Measurements from ENCODE around the gene GUK1. TPM values are rescaled to one million over a fixed set of nuclear protein-coding genes. Genes with fewer than 3 reads are reported as not detected.

GUK1 gene
- total RNA-seq, 1 donor = 278 TPM

DNA sequence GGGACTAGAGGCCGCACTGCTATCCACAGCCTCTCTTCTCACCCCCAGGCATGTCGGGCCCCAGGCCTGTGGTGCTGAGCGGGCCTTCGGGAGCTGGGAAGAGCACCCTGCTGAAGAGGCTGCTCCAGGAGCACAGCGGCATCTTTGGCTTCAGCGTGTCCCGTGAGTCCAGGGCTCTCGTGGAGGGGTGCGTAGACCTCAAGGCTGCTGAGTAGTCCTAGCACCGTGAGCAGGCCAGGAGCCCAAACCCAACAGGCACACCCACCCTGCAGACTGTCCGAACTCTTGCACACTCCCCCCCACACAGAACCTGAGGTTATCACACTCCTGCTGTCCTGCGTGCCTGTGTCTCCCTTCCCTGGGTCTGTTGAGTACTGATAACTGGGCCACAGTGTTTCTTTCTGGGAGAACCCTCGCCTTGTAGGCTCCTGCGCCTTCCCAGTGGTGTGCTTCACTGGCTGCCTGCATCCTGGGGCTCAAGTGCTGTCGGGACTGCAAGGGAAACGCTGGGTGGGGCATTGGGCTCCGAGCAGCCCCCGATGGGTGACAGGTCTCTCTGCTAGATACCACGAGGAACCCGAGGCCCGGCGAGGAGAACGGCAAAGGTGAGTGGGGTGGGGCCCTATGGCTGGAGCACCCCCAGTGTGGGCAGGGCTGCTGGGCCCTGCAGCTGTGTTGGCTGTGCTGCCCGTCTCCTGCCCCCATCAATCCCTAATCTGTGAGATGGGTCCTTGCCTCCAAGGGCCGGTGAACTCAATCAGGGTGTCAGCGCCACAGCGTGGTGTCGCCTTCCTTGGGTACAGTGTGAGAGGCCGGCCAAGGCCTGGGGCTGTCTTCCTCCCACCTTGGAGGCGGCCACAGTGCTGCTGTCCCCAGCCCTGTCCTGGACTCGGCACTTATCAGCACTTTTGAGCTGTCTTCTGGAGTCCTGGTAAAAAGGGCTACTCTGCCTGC lies 5.7 kb downstream of the GUK1 start:
- Histone ChIP-seq H3K79me2 (ENCODE audit: insufficient read depth, low read length) (peaks cover 94% of the 10 kb centered on the region), H3K27ac (ENCODE audit: low read depth, low read length) (no peak overlapping the region), H4K20me1 (ENCODE audit: insufficient read depth, low read length) (peaks cover 64% of the 10 kb centered on the region), H3K4me3 (ENCODE audit: insufficient read depth, low read length) (no peak overlapping the region), H3K4me1 (ENCODE audit: insufficient read depth, low read length) (peaks cover 31% of the 10 kb centered on the region), H2AFZ (ENCODE audit: low read length) (no peak overlapping the region), H3K9me3 (ENCODE audit: low read depth, low read length) (no peaks in the 10 kb centered on the region), H3K36me3 (ENCODE audit: insufficient read depth, low read length) (peaks cover 8% of the 10 kb centered on the region), H3K27me3 (ENCODE audit: insufficient read depth, low read length) (no peaks in the 10 kb centered on the region), H3K4me2 (ENCODE audit: insufficient read depth, low read length) (no peak overlapping the region)
- DNase-seq (ENCODE audit: insufficient read length, low spot score, missing footprints) = peak; percentile 84
- TF ChIP-seq, protein P1, sequence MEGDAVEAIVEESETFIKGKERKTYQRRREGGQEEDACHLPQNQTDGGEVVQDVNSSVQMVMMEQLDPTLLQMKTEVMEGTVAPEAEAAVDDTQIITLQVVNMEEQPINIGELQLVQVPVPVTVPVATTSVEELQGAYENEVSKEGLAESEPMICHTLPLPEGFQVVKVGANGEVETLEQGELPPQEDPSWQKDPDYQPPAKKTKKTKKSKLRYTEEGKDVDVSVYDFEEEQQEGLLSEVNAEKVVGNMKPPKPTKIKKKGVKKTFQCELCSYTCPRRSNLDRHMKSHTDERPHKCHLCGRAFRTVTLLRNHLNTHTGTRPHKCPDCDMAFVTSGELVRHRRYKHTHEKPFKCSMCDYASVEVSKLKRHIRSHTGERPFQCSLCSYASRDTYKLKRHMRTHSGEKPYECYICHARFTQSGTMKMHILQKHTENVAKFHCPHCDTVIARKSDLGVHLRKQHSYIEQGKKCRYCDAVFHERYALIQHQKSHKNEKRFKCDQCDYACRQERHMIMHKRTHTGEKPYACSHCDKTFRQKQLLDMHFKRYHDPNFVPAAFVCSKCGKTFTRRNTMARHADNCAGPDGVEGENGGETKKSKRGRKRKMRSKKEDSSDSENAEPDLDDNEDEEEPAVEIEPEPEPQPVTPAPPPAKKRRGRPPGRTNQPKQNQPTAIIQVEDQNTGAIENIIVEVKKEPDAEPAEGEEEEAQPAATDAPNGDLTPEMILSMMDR (IDR thresholded peaks at IDR 0.05; ENCODE audit: extremely low read depth, low read depth, low read length) = no peak

DNA sequence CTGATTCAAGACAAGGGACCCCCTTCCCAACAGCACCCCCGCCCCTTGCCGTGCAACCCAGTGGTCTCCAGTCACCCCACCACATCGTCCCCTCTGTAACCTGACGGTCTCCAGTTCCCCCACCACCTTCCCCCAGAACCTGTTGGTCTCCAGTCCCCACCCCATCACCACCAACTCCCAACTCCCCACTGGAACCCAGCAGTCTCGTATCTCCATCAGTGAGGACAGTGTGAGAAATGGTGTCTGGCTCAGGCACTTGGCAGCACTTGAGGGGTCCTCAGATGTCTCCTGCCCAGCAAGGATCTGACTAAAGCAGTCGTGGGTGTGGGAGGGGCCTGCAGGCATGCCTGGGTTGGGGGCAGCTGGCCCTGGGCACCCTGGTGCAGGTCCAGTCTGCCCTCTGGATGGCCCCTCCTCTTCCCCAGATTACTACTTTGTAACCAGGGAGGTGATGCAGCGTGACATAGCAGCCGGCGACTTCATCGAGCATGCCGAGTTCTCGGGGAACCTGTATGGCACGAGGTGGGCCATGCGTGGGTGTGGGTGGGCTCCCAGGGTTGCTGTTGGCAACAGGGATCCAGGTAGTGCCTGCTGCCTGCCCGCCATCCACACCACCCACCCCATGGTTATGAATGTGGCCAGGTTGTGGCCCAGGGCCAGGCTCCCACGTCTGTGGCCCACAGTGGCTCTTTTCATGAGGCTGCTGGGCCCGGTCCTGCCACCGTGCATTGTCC lies 6.5 kb downstream of the GUK1 start:
- Histone ChIP-seq H3K27ac (ENCODE audit: low read depth, low read length) (no peak overlapping the region), H3K27me3 (ENCODE audit: insufficient read depth, low read length) (no peaks in the 10 kb centered on the region), H3K4me2 (ENCODE audit: insufficient read depth, low read length) (no peak overlapping the region), H3K4me3 (ENCODE audit: insufficient read depth, low read length) (no peak overlapping the region), H2AFZ (ENCODE audit: low read length) (no peak overlapping the region), H3K4me1 (ENCODE audit: insufficient read depth, low read length) (peaks cover 34% of the 10 kb centered on the region), H3K79me2 (ENCODE audit: insufficient read depth, low read length) (peaks cover 90% of the 10 kb centered on the region), H3K36me3 (ENCODE audit: insufficient read depth, low read length) (peaks cover 8% of the 10 kb centered on the region), H4K20me1 (ENCODE audit: insufficient read depth, low read length) (peaks cover 67% of the 10 kb centered on the region), H3K9me3 (ENCODE audit: low read depth, low read length) (no peaks in the 10 kb centered on the region)
- TF ChIP-seq, protein P1 (IDR thresholded peaks at IDR 0.05; ENCODE audit: extremely low read depth, low read depth, low read length) = no peak
- peak; percentile 68 for DNase-seq (ENCODE audit: insufficient read length, low spot score, missing footprints)

DNA sequence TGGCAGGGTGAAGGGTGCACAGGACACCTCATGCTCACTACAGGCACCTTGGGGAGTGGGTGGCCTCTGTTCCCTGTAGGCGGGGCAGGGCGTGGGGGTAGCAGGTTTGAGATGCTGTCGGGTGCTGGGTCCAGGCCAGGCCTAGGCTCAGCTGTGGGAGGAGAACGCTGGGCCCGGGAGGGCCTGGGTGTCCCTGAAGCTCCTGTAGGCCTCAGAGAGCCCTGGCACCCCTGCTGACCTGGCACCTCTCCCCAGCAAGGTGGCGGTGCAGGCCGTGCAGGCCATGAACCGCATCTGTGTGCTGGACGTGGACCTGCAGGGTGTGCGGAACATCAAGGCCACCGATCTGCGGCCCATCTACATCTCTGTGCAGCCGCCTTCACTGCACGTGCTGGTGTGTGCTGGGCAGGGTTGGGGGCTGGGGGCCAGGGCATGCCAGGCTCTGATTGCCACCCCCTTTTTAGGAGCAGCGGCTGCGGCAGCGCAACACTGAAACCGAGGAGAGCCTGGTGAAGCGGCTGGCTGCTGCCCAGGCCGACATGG lies 7.1 kb downstream of the GUK1 start:
- Histone ChIP-seq H3K27ac (ENCODE audit: low read depth, low read length) (no peak overlapping the region), H3K4me2 (ENCODE audit: insufficient read depth, low read length) (no peak overlapping the region), H3K79me2 (ENCODE audit: insufficient read depth, low read length) (peaks cover 86% of the 10 kb centered on the region), H2AFZ (ENCODE audit: low read length) (no peak overlapping the region), H3K4me1 (ENCODE audit: insufficient read depth, low read length) (peaks cover 27% of the 10 kb centered on the region), H3K9me3 (ENCODE audit: low read depth, low read length) (no peaks in the 10 kb centered on the region), H3K4me3 (ENCODE audit: insufficient read depth, low read length) (no peak overlapping the region), H4K20me1 (ENCODE audit: insufficient read depth, low read length) (peaks cover 65% of the 10 kb centered on the region), H3K27me3 (ENCODE audit: insufficient read depth, low read length) (no peaks in the 10 kb centered on the region), H3K36me3 (ENCODE audit: insufficient read depth, low read length) (peaks cover 8% of the 10 kb centered on the region)
- DNase-seq (ENCODE audit: insufficient read length, low spot score, missing footprints) = peak; percentile 84
- TF ChIP-seq, protein P1 (IDR thresholded peaks at IDR 0.05; ENCODE audit: extremely low read depth, low read depth, low read length) = no peak
